Endothelial cell of umbilical vein (primary cell): ENCODE measurements around the gene TAF3. TPM values are rescaled to one million over a fixed set of nuclear protein-coding genes. Genes with fewer than 3 reads are reported as not detected.

Experiments
- BruUV-seq: library from RNA; stranded (reverse); fragments of 400-500 nt; replicated peaks from 2 replicates; lab custom pipeline; 2021; lab: Mats Ljungman, UMichigan
- CTCF ChIA-PET: fragments of 300-600, 350-600 bp; sonication (Branson Sonifier 250); formaldehyde crosslinking; loops from one replicate; lab custom pipeline; 2021; ENCODE audit warnings: antibody characterized with exemption, inconsistent platforms; lab: Charles Lee
- POLR2A ChIA-PET: fragments of 300-600, 350-600 bp; sonication (Branson Sonifier 250); formaldehyde crosslinking; loops from one replicate; lab custom pipeline; 2021; ENCODE audit warnings: antibody characterized with exemption, inconsistent platforms; lab: Charles Lee
- DNase-seq: peaks from one replicate; pipeline ENCODE4 v3.0.0-alpha.2; 2011; ENCODE audit warnings: low read depth, low spot score
- FAIRE-seq: peaks from 2 replicates; lab custom pipeline; 2011; peaks lifted over from hg19 to GRCh38; lab: Jason Lieb, UNC
- H2AFZ ChIP-seq: 2 replicates; pipeline ENCODE4 v1.6.0; 2012; ENCODE audit warnings: low read depth, low read length, control low read depth, inconsistent platforms
- H3K27ac ChIP-seq: 2 replicates; pipeline ENCODE4 v1.5.1; 2011; ENCODE audit warnings: low read depth, mild to moderate bottlenecking, control low read depth, low read length, moderate library complexity; ENCODE audit not compliant: insufficient read depth
- H3K27me3 ChIP-seq, 2 experiments: 2 replicates each; pipeline versions ENCODE4 v1.6.0 to v1.6.1; 2011; ENCODE audit warnings: low read length in 2 of 2, mixed read lengths in 1 of 2; ENCODE audit not compliant: control insufficient read depth in 2 of 2, insufficient read depth in 2 of 2
- H3K36me3 ChIP-seq, 2 experiments: 2 replicates in 1 of 2; 3 replicates in 1 of 2; pipeline ENCODE4 v1.5.1; 2011; ENCODE audit warnings: low read length in 2 of 2, mild to moderate bottlenecking in 1 of 2, moderate library complexity in 1 of 2; ENCODE audit not compliant: control insufficient read depth in 2 of 2, insufficient read depth in 2 of 2; ENCODE audit errors: extremely low read depth in 1 of 2
- H3K4me1 ChIP-seq: 3 replicates; pipeline ENCODE4 v1.5.1; 2011; ENCODE audit warnings: mild to moderate bottlenecking, low read length; ENCODE audit not compliant: control insufficient read depth, insufficient read depth; ENCODE audit errors: extremely low read depth
- H3K4me2 ChIP-seq: 2 replicates; pipeline ENCODE4 v1.6.1; 2011; ENCODE audit warnings: low read length, control low read depth, mixed read lengths; ENCODE audit not compliant: insufficient read depth
- H3K4me3 ChIP-seq, 3 experiments: fragments of 200-600 bp in 1 of 3; sonication (generic), shearing (Covaris generic) in 1 of 3; replicated peaks in 1 of 3; 2 replicates each; pipeline ENCODE4 v1.5.1; 2011 to 2016; ENCODE audit warnings: control low read depth in 3 of 3, low read length in 3 of 3, mild to moderate bottlenecking in 2 of 3, inconsistent platforms in 1 of 3, low read depth in 1 of 3, moderate library complexity in 1 of 3; ENCODE audit not compliant: insufficient read depth in 1 of 3
- H3K79me2 ChIP-seq: 2 replicates; pipeline ENCODE4 v1.6.0; 2012; ENCODE audit warnings: low read length, inconsistent platforms; ENCODE audit not compliant: control insufficient read depth, insufficient read depth
- H3K9ac ChIP-seq: replicated peaks from 2 replicates; pipeline ENCODE3; 2011; ENCODE audit warnings: low read length, control low read depth; ENCODE audit not compliant: insufficient read depth; ENCODE audit errors: extremely low read depth
- H3K9me1 ChIP-seq: replicated peaks from 3 replicates; pipeline ENCODE4 v1.6.0; 2011; ENCODE audit warnings: mild to moderate bottlenecking, low read length; ENCODE audit not compliant: control insufficient read depth, insufficient read depth; ENCODE audit errors: extremely low read depth
- H3K9me3 ChIP-seq: replicated peaks from 2 replicates; pipeline ENCODE4 v1.5.1; 2012; ENCODE audit warnings: low read length, inconsistent platforms; ENCODE audit not compliant: control insufficient read depth, insufficient read depth
- H4K20me1 ChIP-seq: replicated peaks from 2 replicates; pipeline ENCODE3; 2011; ENCODE audit warnings: mild to moderate bottlenecking, low read length; ENCODE audit not compliant: control insufficient read depth, insufficient read depth; ENCODE audit errors: extremely low read depth
- CTCF ChIP-seq, 2 donors: IDR thresholded peaks; 1 replicate in 1 of 2; 2 replicates in 1 of 2; pipeline ENCODE4 v1.5.1; 2011; ENCODE audit warnings: low read length in 2 of 2, mild to moderate bottlenecking in 2 of 2, moderate library complexity in 2 of 2, control low read depth in 1 of 2, inconsistent platforms in 1 of 2, low read depth in 1 of 2; ENCODE audit not compliant: insufficient read depth in 1 of 2; ENCODE audit errors: extremely low read depth in 1 of 2
- EZH2 ChIP-seq: IDR thresholded peaks from 2 replicates; pipeline ENCODE4 v1.6.1; 2012; ENCODE audit warnings: borderline replicate concordance, low read depth, mild to moderate bottlenecking, moderate library complexity, low read length, inconsistent platforms; ENCODE audit not compliant: severe bottlenecking
- FOS ChIP-seq: IDR thresholded peaks from 2 replicates; pipeline ENCODE4 v1.6.1; 2011; ENCODE audit warnings: mild to moderate bottlenecking, low read length, moderate library complexity, borderline replicate concordance; ENCODE audit not compliant: insufficient read depth
- GATA2 ChIP-seq: IDR thresholded peaks from 2 replicates; pipeline ENCODE4 v1.7.0; 2011; ENCODE audit warnings: low read depth, mild to moderate bottlenecking, moderate library complexity, mixed read lengths, low read length; ENCODE audit not compliant: insufficient read length, insufficient read depth
- JUN ChIP-seq: IDR thresholded peaks from 2 replicates; pipeline ENCODE4 v1.6.1; 2011; ENCODE audit warnings: borderline replicate concordance, low read depth; ENCODE audit not compliant: insufficient read length, insufficient read depth
- MAX ChIP-seq: IDR thresholded peaks from 2 replicates; pipeline ENCODE4 v1.6.1; 2011; ENCODE audit not compliant: insufficient read depth, insufficient read length
- MYC ChIP-seq: IDR thresholded peaks from one replicate; pipeline ENCODE4 v1.6.1; 2011; ENCODE audit warnings: mild to moderate bottlenecking, low read depth, low read length
- POLR2A ChIP-seq: IDR thresholded peaks from 2 replicates; pipeline ENCODE4 v1.6.1; 2012; ENCODE audit warnings: low read depth, mild to moderate bottlenecking, control low read depth, low read length
- POLR2AphosphoS5 ChIP-seq: IDR thresholded peaks from 2 replicates; pipeline ENCODE4 v1.6.1; 2012; ENCODE audit warnings: low read depth, mild to moderate bottlenecking, control low read depth, low read length, moderate library complexity; ENCODE audit not compliant: insufficient read depth
- dilution Hi-C: fragments of 300-500 bp; cut with MboI; formaldehyde crosslinking; loops from one replicate; pipeline ENCODE4 v1.15.0; 2019; ENCODE audit warnings: low sequenced_read_pairs; ENCODE audit not compliant: extremely low pct_ligation_motif_present
- intact Hi-C: fragments of 100-400 bp; cut with micrococcal nuclease; formaldehyde crosslinking; loops from one replicate; pipeline ENCODE4 v1.10.0; 2022
- polyA plus RNA-seq, 4 experiments: library from polyadenylated mRNA; depleted of rRNA in 3 of 4; stranded (reverse) in 3 of 4; unstranded in 1 of 4; fragments of >200 nt; gene quantifications; 2 replicates each; pipeline versions ENCODE4 v1.2.1 to v1.2.3, GENCODE V29; 2011 to 2012; ENCODE audit warnings: missing spikeins in 1 of 4
- total RNA-seq: library from RNA; stranded (reverse); gene quantifications from 2 replicates; pipeline ENCODE4 v1.2.3, GENCODE V29; 2021

The TAF3 gene
- total and polyA plus RNA-seq, 2 donors (not counting 3 experiments of a cell fraction or from before 2014, with no cell fraction given) = 2.4 to 10.5 TPM

- Histone ChIP-seq H2AFZ (no peak overlapping the region), H3K9ac (no peak overlapping the region), H3K4me3 (no peak overlapping the region), H3K9me1 (no peaks in the 10 kb centered on the region), H3K9me3 (no peaks in the 10 kb centered on the region), H4K20me1 (peaks cover 4% of the 10 kb centered on the region), H3K4me2 (no peak overlapping the region), H3K27ac (no peak overlapping the region), H3K4me1 (no peaks in the 10 kb centered on the region), H3K27me3 (no peaks in the 10 kb centered on the region), H3K36me3 (no peaks in the 10 kb centered on the region), H3K79me2 (no peaks in the 10 kb centered on the region)
- BruUV-seq = no TSS peak
- DNase-seq (no peak), FAIRE-seq (no peak)
- POLR2A ChIA-PET = no interaction called here
- no peak for TF ChIP-seq MAX
- TF ChIP-seq JUN = no peak
- TF ChIP-seq GATA2 = no peak
- TF ChIP-seq EZH2 = no peak
- TF ChIP-seq CTCF (IDR thresholded peaks at IDR 0.05; ENCODE audit: extremely low read depth in 1 of 2, insufficient read depth in 1 of 2, low read depth in 1 of 2, low read length in 2 of 2) = no peak
- TF ChIP-seq MYC = no peak
- no peak for TF ChIP-seq POLR2A
- no peak for TF ChIP-seq FOS
- no peak for TF ChIP-seq POLR2AphosphoS5
- intact Hi-C loops = loop anchor here (10.0 kb wide), 1 partner anchor 251 kb away; no protein-coding TSS in a partner anchor
- CTCF ChIA-PET = no interaction called here
- dilution Hi-C loops = no loop called here
Measured at GRCh38 chr10:7903851-7904250, 85.5 kb downstream of the TAF3 start.
